Stimulated activated CD8-positive, alpha-beta memory T cell treated with anti-CD3 and anti-CD28 coated beads, Interleukin-15, amount 100 ng/mL, for 1 hour (primary cell): ENCODE results near the gene ZRANB3.
"Not testable (repeated sequence)": the region's sequence is repeated elsewhere in the genome, so short reads cannot be mapped to it uniquely, and the experiment has no call there.

Source experiments
- DNase-seq: peaks from one replicate; pipeline ENCODE4 v3.0.0-alpha.2; 2020; ENCODE audit warnings: low read depth

The ZRANB3 gene

DNA sequence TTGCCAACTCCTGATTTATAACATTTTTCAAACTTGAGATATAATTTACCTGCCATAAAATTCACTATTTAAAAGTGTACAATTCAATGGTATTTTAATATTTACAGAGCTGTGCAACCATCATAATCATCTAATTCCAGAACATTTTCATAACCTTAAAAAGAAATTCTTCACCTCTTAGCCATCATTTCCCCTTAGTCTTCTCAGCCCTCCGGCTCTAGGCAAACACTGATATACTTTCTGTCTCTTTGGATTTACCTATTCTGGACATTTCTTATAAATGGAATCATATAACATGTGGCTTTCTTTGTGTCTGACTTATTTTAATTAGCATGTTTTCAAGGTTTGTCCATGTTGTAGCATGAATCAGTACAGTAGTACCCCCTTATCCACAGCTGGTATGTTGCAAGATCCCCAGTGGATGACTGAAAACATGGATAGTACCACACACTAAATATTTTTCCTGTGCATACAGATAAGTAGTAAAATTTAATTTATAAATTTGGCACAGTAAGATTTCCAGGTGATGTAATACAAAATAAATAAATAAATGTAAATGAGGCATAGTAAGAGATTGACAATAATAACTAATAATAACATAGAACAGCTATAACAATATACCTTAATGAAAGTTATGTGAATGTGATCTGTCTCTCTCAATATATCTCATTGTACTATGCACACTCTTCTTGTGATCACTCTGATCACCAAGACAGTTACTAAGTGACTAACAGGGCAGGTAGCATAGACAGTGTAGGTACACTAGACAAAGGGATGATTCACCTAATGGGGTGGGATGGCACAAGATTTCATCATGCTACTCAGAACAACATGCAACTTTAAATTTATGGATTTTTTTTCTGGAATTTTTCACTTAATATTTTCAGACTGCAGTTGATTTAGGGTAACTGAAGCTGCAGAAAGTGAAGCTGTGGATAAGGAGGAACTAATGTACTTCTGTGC is 405.8 kb downstream of the ZRANB3 start:
- no peak for DNase-seq

DNA sequence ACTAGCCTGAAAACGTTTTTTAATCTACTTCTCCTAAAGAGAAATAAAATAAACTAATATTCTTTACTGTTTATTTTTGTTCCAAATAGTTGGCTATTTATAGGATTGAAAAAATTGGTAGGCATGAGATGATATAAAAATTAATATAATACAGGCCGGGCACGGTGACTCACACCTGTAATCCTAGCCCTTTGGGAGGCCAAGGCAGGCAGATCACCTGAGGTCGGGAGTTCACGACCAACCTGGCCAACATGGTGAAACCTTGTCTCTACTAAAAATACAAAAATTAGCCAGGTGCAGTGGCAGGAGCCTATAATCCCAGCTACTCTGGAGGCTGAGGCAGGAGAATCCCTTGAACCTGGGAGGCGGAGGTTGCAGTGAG is 409.4 kb downstream of the ZRANB3 start:
- not testable (repeated sequence) for DNase-seq

DNA sequence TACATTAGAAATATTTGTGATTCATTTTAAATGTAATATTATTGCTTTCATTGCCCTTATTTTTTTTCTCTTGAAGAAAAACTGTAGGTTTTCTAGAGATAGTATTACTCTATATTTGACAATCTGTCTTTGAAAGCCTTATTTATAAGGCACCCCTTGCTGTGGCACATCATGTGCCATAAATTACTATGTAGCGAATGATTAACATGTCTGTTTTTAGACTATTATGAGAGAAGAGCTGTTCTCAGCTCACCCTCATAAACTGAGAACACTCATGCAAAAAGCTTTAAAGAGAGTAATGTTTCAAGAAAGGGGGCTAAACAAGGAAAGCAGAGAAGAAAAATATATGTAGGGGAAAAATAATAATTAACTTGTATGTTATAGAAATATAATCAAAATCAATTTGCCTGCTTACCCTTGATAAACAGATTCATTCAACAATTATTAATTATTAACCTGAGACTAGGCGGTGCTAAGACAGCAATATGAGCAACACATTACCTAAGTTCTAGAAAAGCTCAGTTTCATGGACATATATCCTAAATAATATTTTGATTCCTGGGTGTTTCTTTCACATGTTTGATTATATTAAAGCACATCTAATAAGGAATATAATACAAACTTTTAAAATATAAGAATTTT is 409.9 kb downstream of the ZRANB3 start:
- no peak for DNase-seq

DNA sequence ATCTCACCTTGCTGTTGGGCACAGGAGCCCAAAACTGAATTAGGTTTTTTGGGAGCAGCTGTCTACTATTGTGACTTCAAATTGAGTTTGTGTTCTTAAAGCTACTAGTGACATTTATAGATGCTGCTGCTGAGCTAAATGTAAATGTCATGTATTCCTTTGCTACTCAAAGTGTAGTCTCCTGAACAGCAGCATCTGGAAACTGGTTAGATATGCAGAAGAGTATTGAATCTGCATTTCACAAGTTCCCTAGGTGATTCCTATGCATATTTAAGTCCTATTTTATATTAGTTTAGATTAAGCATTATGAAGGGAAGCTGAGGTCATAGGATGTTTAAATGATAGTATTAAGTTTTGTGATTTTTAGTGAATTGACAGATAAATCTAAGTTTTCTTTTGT is 411.4 kb downstream of the ZRANB3 start:
- no peak for DNase-seq

DNA sequence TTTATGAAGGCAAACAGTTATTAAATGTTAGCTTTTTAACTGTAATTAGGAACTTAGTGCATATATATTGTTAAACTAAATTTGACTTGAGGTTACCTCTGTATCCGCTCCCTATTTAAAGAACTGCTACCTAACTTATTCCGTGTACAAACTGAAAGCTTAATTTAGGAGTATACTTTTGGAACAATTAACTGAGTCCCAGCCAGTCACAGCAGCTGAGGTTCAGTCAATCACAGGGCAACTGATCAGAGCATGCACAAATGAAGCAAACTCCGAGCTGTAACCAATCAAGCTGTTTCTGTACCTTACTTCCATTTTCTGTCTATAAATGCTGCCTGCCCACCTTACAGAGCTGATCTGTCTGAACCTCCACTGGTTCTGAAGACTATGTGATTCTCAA is 417.7 kb downstream of the ZRANB3 start:
- no peak for DNase-seq

DNA sequence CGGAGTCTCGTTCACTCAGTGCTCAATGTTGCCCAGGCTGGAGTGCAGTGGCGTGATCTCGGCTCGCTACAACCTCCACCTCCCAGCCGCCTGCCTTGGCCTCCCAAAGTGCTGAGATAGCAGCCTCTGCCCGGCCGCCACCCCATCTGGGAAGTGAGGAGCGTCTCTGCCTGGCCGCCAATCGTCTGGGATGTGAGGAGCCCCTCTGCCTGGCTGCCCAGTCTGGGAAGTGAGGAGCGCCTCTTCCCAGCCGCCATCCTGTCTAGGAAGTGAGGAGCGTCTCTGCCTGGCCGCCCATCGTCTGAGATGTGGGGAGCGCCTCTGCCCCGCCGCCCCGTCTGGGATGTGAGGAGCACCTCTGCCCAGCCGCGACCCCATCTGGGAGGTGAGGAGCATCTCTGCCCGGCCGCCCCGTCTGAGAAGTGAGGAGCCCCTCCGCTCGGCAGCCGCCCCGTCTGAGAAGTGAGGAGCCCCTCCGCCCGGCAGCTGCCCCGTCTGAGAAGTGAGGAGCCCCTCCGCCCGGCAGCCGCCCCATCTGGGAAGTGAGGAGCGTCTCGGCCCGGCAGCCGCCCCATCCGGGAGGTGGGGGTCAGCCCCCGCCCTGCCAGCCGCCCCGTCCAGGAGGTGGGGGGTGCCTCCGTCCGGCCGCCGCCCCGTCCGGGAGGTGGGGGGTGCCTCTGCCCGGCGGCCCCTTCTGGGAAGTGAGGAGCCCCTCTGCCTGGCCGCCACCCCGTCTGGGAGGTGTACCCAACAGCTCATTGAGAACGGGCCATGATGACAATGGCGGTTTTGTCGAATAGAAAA is 425.3 kb downstream of the ZRANB3 start:
- not testable (repeated sequence) for DNase-seq

DNA sequence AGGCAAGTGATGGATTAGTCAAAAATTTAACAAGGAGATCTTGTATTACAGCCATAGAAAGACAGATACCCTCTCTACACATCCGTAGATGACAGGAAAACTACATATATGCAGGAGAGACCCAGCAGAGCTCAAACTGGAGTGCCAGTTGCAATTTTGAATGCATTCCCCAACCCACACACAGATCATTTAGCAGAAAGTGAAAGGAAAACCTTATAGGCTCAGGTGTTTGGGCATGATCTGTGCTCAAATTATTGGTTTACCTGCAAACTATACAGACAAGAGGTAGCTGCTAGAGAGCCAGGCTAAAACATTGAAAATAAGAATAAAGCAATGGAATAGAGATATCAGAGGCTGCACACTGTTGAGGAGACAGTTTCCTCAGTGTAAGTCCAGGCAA is 427.2 kb downstream of the ZRANB3 start:
- DNase-seq = no peak

DNA sequence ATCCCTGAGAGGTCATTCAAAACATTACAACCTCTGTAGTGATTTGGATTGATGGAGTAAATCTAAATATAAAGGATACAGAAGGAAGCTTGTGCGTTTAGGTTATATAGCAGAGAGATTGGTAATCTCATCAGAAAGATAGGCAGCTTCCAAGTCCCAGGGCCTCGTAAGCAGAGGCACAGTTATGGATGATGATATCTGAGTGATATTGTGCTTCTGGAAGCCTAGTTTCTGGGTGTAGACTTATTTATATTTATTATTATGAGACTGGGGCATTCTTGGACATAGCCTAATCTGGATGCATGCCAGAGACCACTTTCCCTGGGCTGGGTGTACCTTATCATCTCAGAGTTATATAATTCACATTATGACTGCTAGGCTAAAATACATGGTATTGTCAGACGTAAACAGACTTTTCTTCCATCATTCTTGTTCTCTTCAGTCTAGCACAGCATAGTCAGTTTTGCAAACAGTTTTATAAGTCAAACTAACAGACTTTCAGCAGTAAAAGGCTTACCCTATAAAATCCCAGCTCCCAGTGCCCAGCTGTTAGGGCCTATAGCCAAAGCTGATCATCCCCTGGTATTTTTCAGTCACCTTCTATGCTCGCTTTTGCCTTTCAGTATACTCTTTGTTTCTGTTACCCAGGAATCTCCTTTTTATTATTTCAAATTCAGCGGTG is 431.1 kb downstream of the ZRANB3 start:
- DNase-seq = no peak

DNA sequence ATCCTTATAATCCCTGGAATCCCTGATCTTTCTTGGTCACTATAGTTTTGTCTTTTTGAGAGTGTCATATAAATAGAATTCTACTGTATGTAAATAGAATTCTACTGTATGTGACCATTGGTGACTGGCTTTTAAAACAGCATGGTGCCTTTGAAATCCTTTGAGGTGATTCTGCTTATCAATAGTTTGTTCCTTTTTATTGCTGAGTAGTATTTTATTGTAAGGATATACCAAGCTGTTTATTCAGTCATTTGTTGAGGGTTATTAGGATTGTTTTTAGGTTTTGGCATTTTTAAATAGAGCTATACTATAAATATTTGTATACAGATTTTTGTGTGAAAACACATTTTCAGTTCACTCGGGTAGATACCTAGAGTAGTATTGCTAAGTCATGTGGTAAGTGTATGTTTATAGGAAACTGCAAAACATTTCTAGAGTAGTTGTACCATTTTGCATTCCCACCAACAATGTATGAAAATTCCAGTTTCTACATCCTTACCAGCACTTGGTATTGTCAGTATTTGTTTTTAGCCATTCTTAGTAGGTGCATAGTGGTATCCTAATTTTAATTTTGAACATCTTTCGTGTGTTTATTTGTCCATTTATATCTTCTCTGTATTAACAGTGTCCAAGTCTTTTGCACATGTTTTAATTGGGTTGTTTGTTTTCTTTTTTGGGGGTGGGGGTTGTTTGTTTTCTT is 433.3 kb downstream of the ZRANB3 start:
- no peak for DNase-seq

DNA sequence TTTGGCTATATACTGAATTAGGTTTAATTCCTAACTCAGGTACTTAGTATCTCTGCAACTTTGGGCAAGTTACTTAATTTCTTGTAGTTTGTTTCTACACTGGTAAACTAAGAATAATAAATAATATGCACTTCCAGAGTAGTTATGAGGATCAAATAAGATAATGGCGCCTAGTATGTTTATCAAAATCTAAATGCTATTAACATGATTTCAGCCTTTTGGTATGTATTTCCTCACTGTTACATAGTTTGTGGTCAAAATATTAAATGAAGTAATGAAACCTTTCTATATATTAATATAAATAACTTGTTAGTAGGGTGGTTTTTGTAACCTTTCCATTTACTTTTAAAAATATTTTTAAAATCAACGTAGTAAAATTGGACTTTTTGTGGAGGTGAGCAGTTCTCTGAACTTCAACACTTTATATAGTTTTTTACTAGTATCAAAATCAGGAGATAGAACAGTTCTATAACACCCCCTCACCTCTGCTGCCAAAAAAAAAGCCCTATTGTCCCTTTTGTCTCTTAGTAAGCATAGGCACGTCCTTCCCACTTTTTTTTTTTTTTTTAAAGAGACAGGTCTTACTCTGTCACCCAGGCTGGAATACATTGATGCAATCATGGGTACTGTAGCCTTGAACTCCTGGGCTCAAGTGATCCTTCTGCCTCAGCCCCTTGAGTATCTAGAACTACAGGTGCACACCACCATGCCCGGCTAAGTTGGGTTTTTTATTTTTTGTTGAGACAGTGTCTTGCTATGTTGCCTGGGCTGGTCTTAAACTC is 434.2 kb downstream of the ZRANB3 start:
- no peak for DNase-seq

DNA sequence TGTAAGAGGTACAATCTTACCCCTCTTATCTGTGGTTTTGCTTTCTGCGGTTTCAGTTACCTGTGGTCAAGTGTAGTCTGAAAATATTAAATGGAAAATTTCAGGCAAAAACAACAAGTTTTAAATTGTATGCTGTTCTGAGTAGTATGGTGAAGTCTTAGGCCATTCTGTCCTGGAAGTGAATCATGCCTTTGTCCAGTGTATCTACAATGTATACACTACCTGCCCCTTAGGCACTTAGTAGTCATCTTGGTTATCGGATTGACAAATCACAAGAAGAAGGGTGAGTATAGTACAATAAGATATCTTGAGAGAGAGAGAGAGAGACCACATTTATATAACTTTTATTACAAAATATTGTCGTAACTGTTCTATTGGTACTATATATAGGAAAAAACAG is 435.4 kb downstream of the ZRANB3 start:
- no peak for DNase-seq

DNA sequence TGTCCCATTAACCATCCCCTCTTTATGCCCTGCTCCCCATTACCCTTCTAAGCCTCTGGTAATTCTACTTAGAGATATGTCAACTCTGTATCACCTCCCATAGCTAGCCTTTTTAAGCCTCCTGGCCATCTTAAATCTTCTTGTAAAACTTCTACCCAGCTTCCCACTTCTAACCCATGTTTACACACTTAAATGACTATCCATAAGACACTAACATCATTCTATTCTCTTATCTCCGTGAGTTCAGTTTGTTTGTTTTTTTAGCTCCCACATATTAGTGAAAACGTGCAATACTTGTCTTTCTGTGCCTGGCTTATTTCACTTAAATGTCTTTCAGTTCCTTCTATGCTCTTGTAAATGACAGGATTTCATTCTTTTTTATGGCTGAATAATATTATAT is 436.5 kb downstream of the ZRANB3 start:
- DNase-seq = no peak

DNA sequence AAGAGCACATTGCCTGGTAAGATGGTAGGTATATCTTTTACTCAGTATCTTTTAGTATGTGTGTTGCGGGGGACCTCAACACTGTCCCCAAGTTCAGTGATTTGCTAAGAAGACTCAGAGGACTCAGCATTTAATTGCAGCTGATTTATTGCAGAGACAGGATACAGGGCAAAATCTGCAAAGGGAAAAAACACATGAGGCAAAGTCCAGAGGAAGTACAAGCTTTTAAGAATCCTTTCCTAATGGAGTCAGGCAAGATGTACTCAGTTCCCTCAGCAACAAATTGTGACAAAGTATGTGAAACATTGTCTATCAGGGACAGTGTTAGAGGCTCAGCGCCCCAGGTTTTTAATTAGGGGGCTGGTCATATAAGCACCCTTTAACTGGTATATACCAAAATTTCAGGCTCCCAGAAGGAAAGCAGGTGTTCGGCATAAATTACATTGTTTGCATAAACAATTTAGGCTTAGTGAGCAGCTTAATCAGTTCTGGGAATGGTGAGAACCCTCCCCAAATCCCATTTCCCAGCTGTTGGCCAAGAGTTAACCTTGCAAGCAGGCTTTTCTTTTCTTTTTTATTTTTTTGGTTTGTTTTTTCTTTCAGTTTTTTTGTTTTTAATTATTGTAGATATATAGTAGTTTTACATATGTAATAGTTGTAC is 437.2 kb downstream of the ZRANB3 start:
- DNase-seq = no peak

DNA sequence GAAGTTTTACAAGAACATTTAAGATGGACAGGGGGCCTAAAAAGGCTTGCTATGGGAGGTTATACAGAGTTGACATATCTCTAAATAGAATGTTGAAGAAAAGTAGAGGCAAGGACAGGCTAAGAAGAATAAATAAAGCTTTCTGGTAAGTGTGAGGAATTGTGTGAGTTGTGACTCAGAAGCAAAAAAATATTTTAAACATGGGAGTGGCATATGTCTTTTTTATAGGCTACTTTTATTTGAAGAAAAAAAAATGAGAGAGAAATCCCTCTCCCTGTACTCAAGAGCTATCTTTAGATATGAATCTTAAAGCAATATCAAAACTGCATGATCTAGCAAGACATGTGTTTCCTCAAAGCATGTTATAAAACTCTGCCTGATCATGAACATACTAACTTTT is 437.8 kb downstream of the ZRANB3 start:
- no peak for DNase-seq

DNA sequence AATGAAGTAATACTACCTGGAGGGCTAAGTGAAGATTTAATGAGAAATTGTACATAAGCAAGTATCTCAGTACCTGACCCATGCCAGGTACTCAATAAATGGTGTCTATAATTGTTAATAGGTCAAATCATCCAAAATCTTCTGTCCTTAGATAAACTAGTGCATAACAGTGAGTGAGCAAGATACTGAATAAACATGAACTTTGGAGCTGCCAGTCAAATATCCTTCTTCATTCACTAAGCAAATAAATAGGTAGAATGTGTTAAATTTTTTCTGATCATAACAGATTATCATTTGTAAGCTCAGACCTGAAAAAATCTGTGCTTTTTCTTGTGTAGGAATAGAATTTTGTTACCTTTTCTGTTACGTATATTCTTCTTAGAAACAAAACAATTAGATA is 439.3 kb downstream of the ZRANB3 start:
- no peak for DNase-seq

DNA sequence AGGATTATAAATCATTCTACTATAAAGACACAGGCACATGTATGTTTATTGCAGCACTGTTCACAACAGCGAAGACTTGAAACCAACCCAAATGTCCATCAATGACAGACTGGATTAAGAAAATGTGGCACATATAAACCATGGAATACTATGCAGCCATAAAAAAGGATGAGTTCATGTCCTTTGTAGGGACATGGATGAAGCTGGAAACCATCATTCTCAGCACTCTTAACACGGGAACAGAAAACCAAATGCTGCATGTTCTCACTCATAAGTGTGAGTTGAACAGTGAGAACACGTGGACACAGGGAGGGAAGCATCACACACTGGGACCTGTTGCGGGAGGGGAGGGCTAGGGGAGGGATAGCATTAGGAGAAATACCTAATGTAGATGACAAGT is 441.4 kb downstream of the ZRANB3 start:
- not testable (repeated sequence) for DNase-seq
